ENCODE measurements around the gene EML6.

DNA sequence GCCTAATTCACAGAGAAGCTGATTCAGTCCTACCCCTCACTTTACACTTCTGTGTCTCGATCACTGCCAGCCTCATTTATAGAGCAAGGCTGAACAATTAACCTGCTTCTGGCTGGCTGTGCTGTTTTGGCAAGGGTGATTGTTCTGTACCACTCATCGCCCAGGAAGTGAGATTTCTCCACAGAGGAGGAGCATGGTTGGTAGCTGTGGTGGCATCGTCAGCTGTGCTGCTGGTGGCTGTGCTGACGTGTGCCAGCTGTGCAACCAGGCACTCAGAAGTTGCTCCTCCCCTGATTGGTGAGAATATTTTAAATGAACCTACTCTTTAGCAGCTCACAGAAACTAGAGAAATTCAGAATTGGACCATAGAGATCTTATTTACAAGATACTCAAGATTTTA lies 158.3 kb downstream of the EML6 start:
- no peak for TF ChIP-seq CTCF (IDR thresholded peaks at IDR 0.05)
- no peak for TF ChIP-seq POLR2AphosphoS5 (IDR thresholded peaks at IDR 0.05)
- no peak for TF ChIP-seq POLR2A (IDR thresholded peaks at IDR 0.05)

All from gastroesophageal sphincter (tissue), 3 donors.